SU-DHL-6 (cell line): Measurements from ENCODE around the gene CPLX4.

Experiments
- EZH2phosphoT487 ChIP-seq: fragments of 200-600 bp; sonication (generic), shearing (Covaris generic); conservative IDR thresholded peaks from 2 replicates; pipeline ENCODE4 v1.6.1; 2018; ENCODE audit warnings: mild to moderate bottlenecking, antibody characterized with exemption, low read length, moderate library complexity, mixed read lengths
- TF ChIP-seq, protein P1 (sequence below): fragments of 200-600 bp; sonication (generic); IDR thresholded peaks from one replicate; pipeline ENCODE4 v1.5.1; 2017; ENCODE audit warnings: antibody characterized with exemption, mild to moderate bottlenecking, low read length, moderate library complexity; ENCODE audit not compliant: insufficient read depth, poor library complexity, severe bottlenecking

GRCh38 chr18:59266886-59267502, 51.5 kb downstream of the CPLX4 start:
- TF ChIP-seq, protein P1, sequence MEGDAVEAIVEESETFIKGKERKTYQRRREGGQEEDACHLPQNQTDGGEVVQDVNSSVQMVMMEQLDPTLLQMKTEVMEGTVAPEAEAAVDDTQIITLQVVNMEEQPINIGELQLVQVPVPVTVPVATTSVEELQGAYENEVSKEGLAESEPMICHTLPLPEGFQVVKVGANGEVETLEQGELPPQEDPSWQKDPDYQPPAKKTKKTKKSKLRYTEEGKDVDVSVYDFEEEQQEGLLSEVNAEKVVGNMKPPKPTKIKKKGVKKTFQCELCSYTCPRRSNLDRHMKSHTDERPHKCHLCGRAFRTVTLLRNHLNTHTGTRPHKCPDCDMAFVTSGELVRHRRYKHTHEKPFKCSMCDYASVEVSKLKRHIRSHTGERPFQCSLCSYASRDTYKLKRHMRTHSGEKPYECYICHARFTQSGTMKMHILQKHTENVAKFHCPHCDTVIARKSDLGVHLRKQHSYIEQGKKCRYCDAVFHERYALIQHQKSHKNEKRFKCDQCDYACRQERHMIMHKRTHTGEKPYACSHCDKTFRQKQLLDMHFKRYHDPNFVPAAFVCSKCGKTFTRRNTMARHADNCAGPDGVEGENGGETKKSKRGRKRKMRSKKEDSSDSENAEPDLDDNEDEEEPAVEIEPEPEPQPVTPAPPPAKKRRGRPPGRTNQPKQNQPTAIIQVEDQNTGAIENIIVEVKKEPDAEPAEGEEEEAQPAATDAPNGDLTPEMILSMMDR, result no peak
- TF ChIP-seq EZH2phosphoT487, result no peak
